ENCODE data around the gene RAB31.
"Not testable (repeated sequence)": the region's sequence is repeated elsewhere in the genome, so short reads cannot be mapped to it uniquely, and the experiment has no call there.

Gene RAB31

DNA sequence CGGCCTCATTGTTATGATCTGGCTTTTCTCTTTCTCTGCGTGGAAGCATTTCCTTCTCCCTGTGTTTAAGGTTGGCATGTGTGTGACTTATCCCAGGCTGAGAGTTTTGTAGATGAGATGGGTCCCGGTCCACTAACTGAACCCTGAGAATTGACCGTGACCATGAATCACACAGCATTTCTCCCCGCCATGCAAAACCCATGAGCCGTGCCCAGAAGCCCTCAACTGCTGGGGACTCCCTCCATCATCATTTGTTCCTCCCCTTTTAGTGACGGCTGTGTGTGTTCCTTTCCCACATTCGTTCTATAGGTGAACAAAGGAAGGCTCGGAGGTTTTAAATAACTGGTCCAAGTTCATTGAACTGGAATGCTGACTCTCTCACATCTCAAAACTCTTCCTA lies 147.6 kb downstream of the RAB31 start:
- no peak for DNase-seq (ENCODE audit: insufficient read length, low spot score)
- no peak for FAIRE-seq
- TF ChIP-seq, protein P1, sequence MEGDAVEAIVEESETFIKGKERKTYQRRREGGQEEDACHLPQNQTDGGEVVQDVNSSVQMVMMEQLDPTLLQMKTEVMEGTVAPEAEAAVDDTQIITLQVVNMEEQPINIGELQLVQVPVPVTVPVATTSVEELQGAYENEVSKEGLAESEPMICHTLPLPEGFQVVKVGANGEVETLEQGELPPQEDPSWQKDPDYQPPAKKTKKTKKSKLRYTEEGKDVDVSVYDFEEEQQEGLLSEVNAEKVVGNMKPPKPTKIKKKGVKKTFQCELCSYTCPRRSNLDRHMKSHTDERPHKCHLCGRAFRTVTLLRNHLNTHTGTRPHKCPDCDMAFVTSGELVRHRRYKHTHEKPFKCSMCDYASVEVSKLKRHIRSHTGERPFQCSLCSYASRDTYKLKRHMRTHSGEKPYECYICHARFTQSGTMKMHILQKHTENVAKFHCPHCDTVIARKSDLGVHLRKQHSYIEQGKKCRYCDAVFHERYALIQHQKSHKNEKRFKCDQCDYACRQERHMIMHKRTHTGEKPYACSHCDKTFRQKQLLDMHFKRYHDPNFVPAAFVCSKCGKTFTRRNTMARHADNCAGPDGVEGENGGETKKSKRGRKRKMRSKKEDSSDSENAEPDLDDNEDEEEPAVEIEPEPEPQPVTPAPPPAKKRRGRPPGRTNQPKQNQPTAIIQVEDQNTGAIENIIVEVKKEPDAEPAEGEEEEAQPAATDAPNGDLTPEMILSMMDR (IDR thresholded peaks at IDR 0.05; ENCODE audit: insufficient read depth, missing control alignments): no peak

DNA sequence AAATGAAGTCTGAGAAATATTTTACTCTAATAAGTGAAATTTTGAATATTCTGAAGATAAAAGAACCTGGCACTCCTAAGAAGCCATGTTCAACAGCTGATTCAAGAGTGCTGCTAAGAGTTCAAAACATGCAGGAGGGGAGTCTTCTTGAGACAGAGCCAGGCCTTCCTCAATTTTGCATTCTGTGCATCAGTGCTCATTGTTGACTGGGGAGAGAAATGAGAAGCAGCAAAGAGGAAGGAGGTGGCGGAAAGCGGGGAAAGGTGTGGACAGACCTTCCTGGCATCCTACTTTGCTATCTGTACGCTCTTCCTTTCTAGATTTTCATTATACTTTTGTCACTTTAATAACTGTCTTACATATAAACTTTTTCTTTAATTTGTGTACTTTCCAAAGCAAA lies 148.0 kb downstream of the RAB31 start:
- DNase-seq (ENCODE audit: insufficient read length, low spot score) (no peak), FAIRE-seq (no peak)
- TF ChIP-seq, protein P1 (IDR thresholded peaks at IDR 0.05; ENCODE audit: insufficient read depth, missing control alignments): no peak

DNA sequence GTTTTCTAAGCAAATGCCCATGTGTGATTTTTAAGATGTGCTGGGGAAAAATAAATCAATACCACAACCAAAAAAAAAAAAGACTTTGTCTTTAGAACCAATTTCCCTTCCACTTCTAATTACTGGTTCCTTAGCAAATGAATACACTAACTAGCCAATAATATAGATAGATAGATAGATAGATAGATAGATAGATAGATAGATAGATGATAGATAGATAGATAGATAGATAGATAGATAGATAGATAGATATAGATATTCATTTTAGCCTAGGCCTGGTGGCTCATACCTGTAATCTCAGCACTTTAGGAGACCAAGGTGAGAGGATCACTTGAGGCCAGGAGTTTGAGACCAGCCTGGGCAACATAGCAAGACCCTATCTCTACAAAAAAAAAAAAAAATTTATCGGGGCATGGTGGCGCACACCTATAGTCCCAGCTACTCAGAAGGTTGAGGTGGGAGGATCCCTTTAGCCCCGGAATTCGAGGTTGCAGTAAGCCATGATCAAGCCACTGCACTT lies 149.4 kb downstream of the RAB31 start:
- FAIRE-seq; DNase-seq (ENCODE audit: insufficient read length, low spot score): not testable (repeated sequence)

DNA sequence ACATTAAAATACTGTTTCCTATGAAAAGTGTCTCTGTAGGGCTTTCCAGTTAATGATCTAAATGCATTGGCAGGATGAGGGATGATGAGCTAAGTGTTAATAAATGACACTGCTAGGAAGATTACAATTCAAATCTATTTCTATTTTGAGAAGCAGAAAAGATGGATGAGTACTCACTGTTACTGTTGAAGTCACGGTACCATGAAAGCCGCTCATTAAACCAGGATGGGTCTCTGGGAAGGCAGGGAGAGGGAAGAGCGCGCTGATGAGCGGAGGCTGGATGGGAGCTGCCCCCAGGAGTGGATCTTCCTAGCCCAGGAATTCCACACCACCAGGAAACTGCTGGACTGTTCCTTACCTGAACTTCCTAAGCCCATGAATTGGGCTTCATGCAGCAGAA lies 150.5 kb downstream of the RAB31 start:
- DNase-seq (ENCODE audit: insufficient read length, low spot score): no peak
- FAIRE-seq: no peak
- TF ChIP-seq, protein P1 (IDR thresholded peaks at IDR 0.05; ENCODE audit: insufficient read depth, missing control alignments): no peak

DNA sequence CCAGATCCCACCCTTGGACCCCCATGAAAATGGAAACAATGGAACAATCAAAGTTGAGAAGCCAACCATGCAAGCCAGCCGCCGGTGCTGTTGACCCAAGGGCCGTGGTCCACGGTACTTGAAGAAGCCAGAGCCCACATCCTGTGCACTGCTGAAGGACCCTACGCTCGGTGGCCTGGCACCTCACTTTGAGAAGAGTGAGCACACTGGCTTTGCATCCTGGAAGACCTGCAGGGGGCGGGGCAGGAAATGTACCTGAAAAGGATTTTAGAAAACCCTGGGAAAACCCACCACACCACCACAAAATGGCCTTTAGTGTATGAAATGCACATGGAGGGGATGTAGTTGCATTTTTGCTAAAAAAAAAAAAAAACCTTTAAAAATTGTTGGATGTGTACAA lies 151.1 kb downstream of the RAB31 start:
- no peak for FAIRE-seq
- TF ChIP-seq, protein P1 (IDR thresholded peaks at IDR 0.05; ENCODE audit: insufficient read depth, missing control alignments): no peak
- no peak for DNase-seq (ENCODE audit: insufficient read length, low spot score)

DNA sequence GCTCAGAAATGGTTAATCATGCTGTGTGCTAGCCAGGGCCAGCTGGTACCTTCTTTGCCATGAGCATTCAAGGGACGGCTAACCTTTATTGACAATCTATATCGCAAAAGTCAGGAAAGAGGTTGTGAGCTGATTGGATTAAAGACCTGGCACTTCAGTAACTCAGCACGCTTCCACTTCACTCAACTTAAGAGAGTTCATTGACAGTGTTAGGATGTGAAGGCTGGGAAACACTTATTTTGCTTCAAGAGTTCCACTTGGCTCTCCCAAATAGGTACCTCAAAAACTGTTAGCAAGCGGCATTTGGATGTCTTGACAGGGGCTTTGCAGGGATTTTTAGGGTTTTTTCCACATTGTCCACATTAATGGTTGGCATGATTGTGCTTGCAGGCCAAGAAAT lies 152.6 kb downstream of the RAB31 start:
- TF ChIP-seq, protein P1 (IDR thresholded peaks at IDR 0.05; ENCODE audit: insufficient read depth, missing control alignments): no peak
- DNase-seq (ENCODE audit: insufficient read length, low spot score): no peak
- FAIRE-seq: no peak

DNA sequence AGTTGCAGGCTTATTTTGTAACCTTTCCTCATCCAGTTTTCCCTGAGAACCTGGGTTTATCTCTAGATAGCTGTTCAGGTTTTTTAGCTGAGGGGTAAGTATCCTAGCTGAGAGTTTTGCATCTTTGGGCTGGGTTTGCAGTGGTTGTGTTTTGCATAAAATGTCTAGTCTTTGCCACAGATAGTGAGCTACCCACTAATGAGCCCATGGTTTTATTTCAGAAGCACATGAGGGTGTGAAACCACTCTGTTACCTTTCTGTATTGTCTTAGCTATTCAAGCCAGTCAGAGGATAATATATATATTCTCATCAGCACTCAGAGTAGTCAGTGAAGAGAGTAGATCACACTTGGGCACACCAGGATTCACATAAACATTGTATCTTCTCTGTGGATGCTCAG lies 153.1 kb downstream of the RAB31 start:
- DNase-seq (ENCODE audit: insufficient read length, low spot score): no peak
- FAIRE-seq: no peak
- TF ChIP-seq, protein P1 (IDR thresholded peaks at IDR 0.05; ENCODE audit: insufficient read depth, missing control alignments): no peak

DNA sequence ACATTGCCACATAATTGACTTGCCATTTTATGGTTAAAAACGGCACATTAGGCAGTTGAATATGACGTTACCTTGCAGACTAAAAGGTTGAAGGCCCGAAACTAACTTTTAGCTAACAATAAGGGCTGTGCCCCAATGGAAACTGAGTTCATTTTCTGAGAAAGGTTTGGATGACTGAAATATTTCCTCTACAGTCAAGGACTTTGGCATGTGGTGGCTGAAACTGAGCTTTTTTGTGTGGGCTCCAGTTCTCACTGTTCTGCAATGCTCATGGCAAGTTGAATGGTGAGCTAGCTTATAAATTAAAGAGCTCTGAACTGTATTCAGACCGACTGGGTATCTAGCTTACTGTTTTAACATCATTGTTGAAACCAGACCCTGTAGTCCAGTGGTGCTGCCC lies 153.8 kb downstream of the RAB31 start:
- FAIRE-seq: no peak
- TF ChIP-seq, protein P1 (IDR thresholded peaks at IDR 0.05; ENCODE audit: insufficient read depth, missing control alignments): no peak

More for the DNA sequence above, 153.8 kb downstream of the RAB31 start:
- no peak for DNase-seq (ENCODE audit: insufficient read length, low spot score)
